IMR-90 (cell line): ENCODE results near the gene PRDM13. TPM values are rescaled to one million over a fixed set of nuclear protein-coding genes. Genes with fewer than 3 reads are reported as not detected.
A peak's percentile ranks its signal among the peaks of the same experiment; 100 is the strongest.

Experiments used
- ATAC-seq: fragments of 200-7000 bp; cut with Tn5 transposase; 2 replicates; pipeline ENCODE4 v1.9.1; 2020; ENCODE audit warnings: low read depth, mild to moderate bottlenecking, moderate library complexity
- BruUV-seq: library from RNA; stranded (reverse); fragments of 400-500 nt; replicated peaks from 2 replicates; lab custom pipeline; 2021; lab: Mats Ljungman, UMichigan
- CTCF ChIA-PET: fragments of 300-600 bp; formaldehyde crosslinking; extraction: SDS; loops from one replicate; lab custom pipeline; 2021; ENCODE audit warnings: antibody characterized with exemption; lab: Yijun Ruan, JAX
- POLR2A ChIA-PET: fragments of 300-600 bp; sonication (Branson Sonifier 250); formaldehyde crosslinking; loops from one replicate; lab custom pipeline; 2022; ENCODE audit warnings: antibody characterized with exemption; ENCODE audit not compliant: unreplicated experiment; lab: Charles Lee
- DNase-seq: peaks from one replicate; pipeline ENCODE4 v3.0.0; 2013
- H2AFZ ChIP-seq: replicated peaks from 2 replicates; pipeline ENCODE3; 2013; ENCODE audit warnings: low read length, mild to moderate bottlenecking; ENCODE audit not compliant: poor library complexity
- H2AK5ac ChIP-seq: 2 replicates; pipeline ENCODE4 v1.6.1; 2013; ENCODE audit warnings: low read depth, low read length, inconsistent platforms
- H2AK9ac ChIP-seq: replicated peaks from 2 replicates; pipeline ENCODE3; 2013; ENCODE audit warnings: mild to moderate bottlenecking, low read depth, low read length, moderate library complexity; ENCODE audit not compliant: poor library complexity
- H2BK120ac ChIP-seq: 2 replicates; pipeline ENCODE4 v1.6.1; 2013; ENCODE audit warnings: low read depth, low read length, inconsistent platforms
- H2BK15ac ChIP-seq: 3 replicates; pipeline ENCODE4 v1.6.1; 2013; ENCODE audit warnings: low read depth, low read length, inconsistent platforms
- H2BK20ac ChIP-seq: 2 replicates; pipeline ENCODE4 v1.6.1; 2013; ENCODE audit warnings: low read depth, mild to moderate bottlenecking, inconsistent platforms, low read length, moderate library complexity
- H2BK5ac ChIP-seq: 2 replicates; pipeline ENCODE4 v1.6.1; 2013; ENCODE audit warnings: mild to moderate bottlenecking, low read depth, low read length, inconsistent platforms; ENCODE audit not compliant: poor library complexity, severe bottlenecking
- H3K14ac ChIP-seq: replicated peaks from 2 replicates; pipeline ENCODE4 v1.6.1; 2013; ENCODE audit warnings: low read depth, low read length, inconsistent platforms
- H3K18ac ChIP-seq: 2 replicates; pipeline ENCODE4 v1.6.1; 2013; ENCODE audit warnings: low read depth, low read length, control low read depth
- H3K23ac ChIP-seq: 2 replicates; pipeline ENCODE4 v1.6.1; 2013; ENCODE audit warnings: low read depth, low read length, inconsistent platforms
- H3K27ac ChIP-seq: 2 replicates; pipeline ENCODE4 v1.5.1; 2013; ENCODE audit warnings: mild to moderate bottlenecking, control low read depth, low read length; ENCODE audit not compliant: insufficient read depth
- H3K27me3 ChIP-seq: 2 replicates; pipeline ENCODE4 v1.6.1; 2013; ENCODE audit warnings: low read length; ENCODE audit not compliant: control insufficient read depth, insufficient read depth
- H3K36me3 ChIP-seq: 2 replicates; pipeline ENCODE4 v1.6.1; 2013; ENCODE audit warnings: low read length, mixed read lengths; ENCODE audit not compliant: control insufficient read depth, insufficient read depth
- H3K4ac ChIP-seq: 2 replicates; pipeline ENCODE4 v1.6.1; 2013; ENCODE audit warnings: low read depth, low read length, inconsistent platforms
- H3K4me1 ChIP-seq: 2 replicates; pipeline ENCODE4 v1.6.1; 2013; ENCODE audit warnings: low read length, mixed read lengths; ENCODE audit not compliant: control insufficient read depth, insufficient read depth
- H3K4me2 ChIP-seq: 2 replicates; pipeline ENCODE4 v1.6.1; 2013; ENCODE audit warnings: low read depth, mild to moderate bottlenecking, control low read depth, low read length, moderate library complexity
- H3K4me3 ChIP-seq: 2 replicates; pipeline ENCODE4 v1.5.1; 2013; ENCODE audit warnings: low read depth, mild to moderate bottlenecking, control low read depth, low read length, moderate library complexity; ENCODE audit not compliant: insufficient read depth
- H3K56ac ChIP-seq: 2 replicates; pipeline ENCODE4 v1.6.1; 2013; ENCODE audit warnings: low read length, inconsistent platforms; ENCODE audit not compliant: insufficient read depth; ENCODE audit errors: extremely low read depth
- H3K79me1 ChIP-seq, 2 experiments: 2 replicates each; pipeline ENCODE4 v1.6.1; 2013; ENCODE audit warnings: low read length in 2 of 2, inconsistent platforms in 1 of 2, low read depth in 1 of 2
- H3K9ac ChIP-seq: 2 replicates; pipeline ENCODE4 v1.6.1; 2013; ENCODE audit warnings: low read depth, low read length, control low read depth
- H3K9me1 ChIP-seq: 2 replicates; pipeline ENCODE4 v1.6.1; 2013; ENCODE audit warnings: low read length, inconsistent platforms; ENCODE audit not compliant: insufficient read depth
- H3K9me3 ChIP-seq: 2 replicates; pipeline ENCODE4 v1.6.1; 2013; ENCODE audit warnings: low read length; ENCODE audit not compliant: control insufficient read depth, insufficient read depth
- H4K20me1 ChIP-seq: 2 replicates; pipeline ENCODE4 v1.6.1; 2013; ENCODE audit warnings: low read length, inconsistent platforms; ENCODE audit not compliant: insufficient read depth
- H4K5ac ChIP-seq: 2 replicates; pipeline ENCODE4 v1.6.1; 2013; ENCODE audit warnings: mild to moderate bottlenecking, low read depth, low read length, control low read depth
- H4K8ac ChIP-seq, 2 experiments: 2 replicates each; pipeline ENCODE4 v1.6.1; 2013; ENCODE audit warnings: low read depth in 2 of 2, low read length in 2 of 2, control low read depth in 1 of 2, inconsistent platforms in 1 of 2
- H4K91ac ChIP-seq: 2 replicates; pipeline ENCODE4 v1.6.1; 2013; ENCODE audit warnings: low read depth, low read length, inconsistent platforms; ENCODE audit not compliant: insufficient read depth
- NFE2L2 ChIP-seq: fragments of 150-350 bp; IDR thresholded peaks from 2 replicates; pipeline ENCODE4 v1.6.1; 2016; ENCODE audit warnings: low read depth, mild to moderate bottlenecking, low read length
- WGBS, 2 experiments: methylation state at CpG; one replicate each; pipeline versions ENCODE4 v1.1.5 to v1.1.7; 2013; ENCODE audit warnings: missing lambda C conversion rate in 2 of 2; ENCODE audit not compliant: insufficient read length in 1 of 2; ENCODE audit errors: extremely low coverage in 2 of 2; 5-methylcytosine and 5-hydroxymethylcytosine counted together
- dilution Hi-C: fragments of 300-500 bp; cut with HindIII; formaldehyde crosslinking; loops from one replicate; pipeline ENCODE4 v1.14.3; 2018; ENCODE audit warnings: low sequenced_read_pairs; ENCODE audit not compliant: unreplicated experiment
- in situ Hi-C: fragments of 300-500 bp; cut with MboI; formaldehyde crosslinking; loops from 3 replicates; pipeline ENCODE4 v1.14.3; 2019; ENCODE audit warnings: low sequenced_read_pairs, inconsistent platforms, mixed read lengths
- intact Hi-C: fragments of 100-400 bp; cut with micrococcal nuclease; formaldehyde crosslinking; loops from 2 replicates; pipeline ENCODE4 v1.10.0; 2022
- polyA plus RNA-seq, 3 experiments: library from polyadenylated mRNA; depleted of rRNA; stranded (reverse); fragments of >200 nt; gene quantifications; 2 replicates each; pipeline ENCODE4 v1.2.3, GENCODE V29; 2012; ENCODE audit warnings: low replicate concordance in 1 of 3
- total RNA-seq: library from RNA; depleted of rRNA; stranded (reverse); fragments of >200 nt; gene quantifications from 2 replicates; pipeline ENCODE4 v1.2.3, GENCODE V29; 2012
- TF ChIP-seq, protein P1 (sequence below): fragments of 150-350 bp; IDR thresholded peaks from 2 replicates; pipeline ENCODE4 v1.6.1; 2017; ENCODE audit warnings: mild to moderate bottlenecking, antibody characterized with exemption, low read length, low read depth

The PRDM13 gene
- total and polyA plus RNA-seq, 2 of the 4 experiments (the other 2 are of a cell fraction) = not detected

DNA sequence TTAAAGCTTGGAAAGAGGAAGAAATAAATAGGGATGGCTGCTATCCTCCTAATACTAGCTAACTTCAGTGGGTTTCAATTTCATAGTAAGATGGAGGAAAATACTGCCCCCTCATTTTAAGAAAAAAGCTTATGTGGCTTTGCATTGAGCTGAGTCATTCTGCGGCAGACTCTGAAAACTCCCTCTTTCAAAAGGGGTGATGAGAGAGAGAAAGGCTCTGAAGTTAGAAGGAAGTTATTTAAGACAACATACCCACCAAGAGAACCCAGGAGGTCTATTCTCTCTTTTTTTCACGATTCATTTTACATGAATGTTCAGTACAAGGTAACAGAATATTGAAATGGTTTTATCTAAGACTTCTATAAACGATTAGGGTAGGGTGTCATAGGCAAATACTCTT is 4.5 kb downstream of the PRDM13 start:
- Histone ChIP-seq H2BK5ac (no peak overlapping the region), H3K9me1 (peaks cover 3% of the 10 kb centered on the region; the same call in 1 of the 2 replicates), H2AK5ac (no peak overlapping the region), H2BK15ac (no peak overlapping the region), H3K9me3 (peaks cover 14% of the 10 kb centered on the region), H2AK9ac (no peak overlapping the region), H3K27ac (no peak overlapping the region), H2AFZ (no peak overlapping the region), H2BK120ac (no peak overlapping the region), H3K4me3 (no peak overlapping the region), H4K8ac (no peak overlapping the region), H3K18ac (no peak overlapping the region), H3K79me1 (no peaks in the 10 kb centered on the region), H3K23ac (no peak overlapping the region), H3K4ac (no peak overlapping the region), H4K20me1 (no peaks in the 10 kb centered on the region), H3K27me3 (peaks cover 84% of the 10 kb centered on the region), H4K5ac (no peak overlapping the region), H3K4me1 (no peaks in the 10 kb centered on the region), H3K9ac (no peak overlapping the region), H3K36me3 (no peaks in the 10 kb centered on the region), H3K14ac (no peak overlapping the region), H3K4me2 (no peak overlapping the region), H3K56ac (no peak overlapping the region), H2BK20ac (no peak overlapping the region), H4K91ac (no peak overlapping the region)
- in situ Hi-C loops (no loop called here), intact Hi-C loops (no loop called here), dilution Hi-C loops (no loop called here)
- CTCF ChIA-PET = interaction anchor here (1.1 kb wide), 1 partner anchor 23 kb away, joined by 4 read pairs; no protein-coding TSS in a partner anchor
- peak; percentile 55 for TF ChIP-seq NFE2L2
- TF ChIP-seq, protein P1, sequence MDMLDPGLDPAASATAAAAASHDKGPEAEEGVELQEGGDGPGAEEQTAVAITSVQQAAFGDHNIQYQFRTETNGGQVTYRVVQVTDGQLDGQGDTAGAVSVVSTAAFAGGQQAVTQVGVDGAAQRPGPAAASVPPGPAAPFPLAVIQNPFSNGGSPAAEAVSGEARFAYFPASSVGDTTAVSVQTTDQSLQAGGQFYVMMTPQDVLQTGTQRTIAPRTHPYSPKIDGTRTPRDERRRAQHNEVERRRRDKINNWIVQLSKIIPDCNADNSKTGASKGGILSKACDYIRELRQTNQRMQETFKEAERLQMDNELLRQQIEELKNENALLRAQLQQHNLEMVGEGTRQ = no peak
- DNase-seq = peak; percentile 6
- BruUV-seq = no TSS peak
- POLR2A ChIA-PET = no interaction called here
- ATAC-seq = no peak
- WGBS, 2 experiments = no CpG with 5 or more reads among the region's 3 CpGs
